ENCODE data around the gene CTSK.
"Not testable (repeated sequence)": the region's sequence is repeated elsewhere in the genome, so short reads cannot be mapped to it uniquely, and the experiment has no call there.

Gene CTSK

GRCh38 chr1:150804671-150805070, 3.4 kb downstream of the CTSK start:
- DNase-seq, result no peak

- no peak for DNase-seq
These were observed 9.0 kb downstream of the CTSK start for GRCh38 chr1:150799089-150799488.

- DNase-seq, result no peak
These were observed 9.5 kb downstream of the CTSK start for GRCh38 chr1:150798525-150798924.

GRCh38 chr1:150796374-150796773, 11.7 kb downstream of the CTSK start:
- no peak for DNase-seq

GRCh38 chr1:150793778-150794177, 14.3 kb downstream of the CTSK start:
- not testable (repeated sequence) for DNase-seq

GRCh38 chr1:150793221-150793620, 14.8 kb downstream of the CTSK start:
- DNase-seq, result no peak

- no peak for DNase-seq
These were observed 16.5 kb downstream of the CTSK start for GRCh38 chr1:150791585-150791984.

- no peak for DNase-seq
These were observed 18.7 kb downstream of the CTSK start for GRCh38 chr1:150789396-150789795.

- DNase-seq, result no peak
These were observed 19.1 kb downstream of the CTSK start for GRCh38 chr1:150788946-150789345.

GRCh38 chr1:150787455-150787854, 20.6 kb downstream of the CTSK start:
- DNase-seq, result no peak

GRCh38 chr1:150780510-150780909, 27.6 kb downstream of the CTSK start:
- no peak for DNase-seq

GRCh38 chr1:150778409-150778808, 29.7 kb downstream of the CTSK start:
- no peak for DNase-seq

- no peak for DNase-seq
These were observed 30.5 kb downstream of the CTSK start for GRCh38 chr1:150777544-150777943.

GRCh38 chr1:150775931-150776505, 32.0 kb downstream of the CTSK start:
- DNase-seq, result not testable (repeated sequence)

GRCh38 chr1:150775276-150775675, 32.8 kb downstream of the CTSK start:
- DNase-seq, result no peak

- no peak for DNase-seq
These were observed 35.7 kb downstream of the CTSK start for GRCh38 chr1:150772326-150772725.

GRCh38 chr1:150767704-150768103, 40.4 kb downstream of the CTSK start:
- not testable (repeated sequence) for DNase-seq

- not testable (repeated sequence) for DNase-seq
These were observed 42.1 kb downstream of the CTSK start for GRCh38 chr1:150765977-150766301.

GRCh38 chr1:150765296-150765976, 42.6 kb downstream of the CTSK start, which contains the start of gene CTSS:
Gene CTSS (minus strand): TSS chr1:150765778. CDS start chr1:150764763, 1,015 bp downstream.
- DNase-seq, result no peak

GRCh38 chr1:150764617-150765101, 43.4 kb downstream of the CTSK start:
- no peak for DNase-seq

- no peak for DNase-seq
These were observed 45.0 kb downstream of the CTSK start for GRCh38 chr1:150763018-150763417.

- no peak for DNase-seq
These were observed 45.5 kb downstream of the CTSK start for GRCh38 chr1:150762552-150762951.

- no peak for DNase-seq
These were observed 46.3 kb downstream of the CTSK start for GRCh38 chr1:150761801-150762200.

- no peak for DNase-seq
These were observed 48.0 kb downstream of the CTSK start for GRCh38 chr1:150760013-150760412.

- no peak for DNase-seq
These were observed 54.6 kb downstream of the CTSK start for GRCh38 chr1:150753416-150753815.

Data from activated naive CD4-positive, alpha-beta T cell treated with anti-CD3 and anti-CD28 coated beads, Interleukin-2, amount 50 U/mL, for 16 hours (primary cell).